ENCODE measurements around the gene PIAS4. TPM values are rescaled to one million over a fixed set of nuclear protein-coding genes. Genes with fewer than 3 reads are reported as not detected.
A peak's percentile ranks its signal among the peaks of the same experiment; 100 is the strongest.

Gene PIAS4
- polyA plus RNA-seq, 1 donor from 2014 or later, result 8.9 TPM

GRCh38 chr19:4018775-4019504 is 11.4 kb downstream of the PIAS4 start:
- H3K36me3 Mint-ChIP-seq, result peaks cover 3% of the 10 kb centered on the region
- H3K9me3 Mint-ChIP-seq, result no peaks in the 10 kb centered on the region
- H3K4me1 Mint-ChIP-seq, result peaks cover 2 to 6% (median 4%) of the 10 kb centered on the region in 3 donors
- H3K27me3 Mint-ChIP-seq, result no peaks in the 10 kb centered on the region
- H3K27ac Mint-ChIP-seq, result peak overlapping the region in 1 of 3 donors; percentile 85
- peak overlapping the region in 1 of 4 donors; percentile 47 for H3K4me3 Mint-ChIP-seq

DNA sequence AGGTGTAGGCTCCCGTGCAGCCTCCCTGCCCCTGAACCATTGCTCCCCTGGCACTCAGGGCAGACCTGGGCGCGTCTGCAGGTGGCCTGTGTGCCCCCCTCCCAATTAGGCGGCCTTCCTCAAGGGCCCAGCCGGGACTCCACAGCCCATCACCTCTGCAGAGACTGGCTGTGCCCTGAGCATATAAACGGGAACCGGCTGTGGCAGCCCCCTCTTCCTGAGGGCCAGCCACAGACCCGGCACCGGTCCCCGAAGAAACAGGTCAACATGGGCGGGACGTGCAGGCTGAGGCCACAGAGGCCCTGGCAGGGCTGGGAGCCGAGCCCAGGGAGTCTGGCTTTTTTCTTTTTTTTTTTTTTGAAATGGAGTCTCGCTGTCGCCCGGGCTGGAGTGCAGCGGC is 12.0 kb downstream of the PIAS4 start:
- no peaks in the 10 kb centered on the region for H3K9me3 Mint-ChIP-seq
- H3K4me3 Mint-ChIP-seq, result no peak overlapping the region
- peaks cover 2 to 7% (median 4%) of the 10 kb centered on the region in 3 donors for H3K4me1 Mint-ChIP-seq
- H3K36me3 Mint-ChIP-seq, result peaks cover 3% of the 10 kb centered on the region
- no peaks in the 10 kb centered on the region for H3K27me3 Mint-ChIP-seq
- H3K27ac Mint-ChIP-seq, result no peak overlapping the region

- Mint-ChIP-seq H3K9me3 (no peaks in the 10 kb centered on the region), H3K27me3 (no peaks in the 10 kb centered on the region), H3K36me3 (peaks cover 5% of the 10 kb centered on the region), H3K4me1 (peaks cover 2 to 4% (median 4%) of the 10 kb centered on the region in 3 donors), H3K27ac (peak overlapping the region in 1 of 3 donors; percentile 46), H3K4me3 (no peak overlapping the region)
Measured at GRCh38 chr19:4023600-4024398, 16.3 kb downstream of the PIAS4 start.

- Mint-ChIP-seq H3K36me3 (peaks cover 5% of the 10 kb centered on the region), H3K9me3 (no peaks in the 10 kb centered on the region), H3K4me3 (no peak overlapping the region), H3K27me3 (no peaks in the 10 kb centered on the region), H3K27ac (no peak overlapping the region), H3K4me1 (peaks cover 2 to 4% (median 4%) of the 10 kb centered on the region in 3 donors)
Measured at GRCh38 chr19:4025317-4025716, 17.8 kb downstream of the PIAS4 start.

DNA sequence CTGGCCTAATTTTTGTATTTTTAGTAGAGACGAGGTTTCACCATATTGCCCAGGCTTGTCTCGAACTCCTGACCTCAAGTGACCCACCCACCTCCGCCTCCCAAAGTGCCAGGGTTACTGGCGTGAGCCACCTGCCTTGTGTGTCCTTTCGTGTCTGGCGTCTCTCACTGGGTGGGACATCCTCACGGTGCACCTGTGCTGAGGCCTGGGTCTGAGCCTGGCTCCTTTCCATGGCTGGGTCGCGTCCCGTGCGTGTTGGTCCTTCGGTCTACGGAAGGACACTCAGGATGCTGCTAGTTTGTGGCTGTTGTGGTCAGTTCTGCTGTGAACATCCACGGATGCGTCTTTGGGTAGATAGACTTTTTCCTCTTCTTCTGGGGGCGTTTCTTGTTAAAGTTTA is 19.6 kb downstream of the PIAS4 start:
- H3K9me3 Mint-ChIP-seq, result no peaks in the 10 kb centered on the region
- H3K36me3 Mint-ChIP-seq, result peaks cover 2% of the 10 kb centered on the region
- no peak overlapping the region for H3K27ac Mint-ChIP-seq
- peaks cover under 1 to 1% (median under 1%) of the 10 kb centered on the region in 3 donors for H3K4me1 Mint-ChIP-seq
- no peaks in the 10 kb centered on the region for H3K27me3 Mint-ChIP-seq
- no peak overlapping the region for H3K4me3 Mint-ChIP-seq

DNA sequence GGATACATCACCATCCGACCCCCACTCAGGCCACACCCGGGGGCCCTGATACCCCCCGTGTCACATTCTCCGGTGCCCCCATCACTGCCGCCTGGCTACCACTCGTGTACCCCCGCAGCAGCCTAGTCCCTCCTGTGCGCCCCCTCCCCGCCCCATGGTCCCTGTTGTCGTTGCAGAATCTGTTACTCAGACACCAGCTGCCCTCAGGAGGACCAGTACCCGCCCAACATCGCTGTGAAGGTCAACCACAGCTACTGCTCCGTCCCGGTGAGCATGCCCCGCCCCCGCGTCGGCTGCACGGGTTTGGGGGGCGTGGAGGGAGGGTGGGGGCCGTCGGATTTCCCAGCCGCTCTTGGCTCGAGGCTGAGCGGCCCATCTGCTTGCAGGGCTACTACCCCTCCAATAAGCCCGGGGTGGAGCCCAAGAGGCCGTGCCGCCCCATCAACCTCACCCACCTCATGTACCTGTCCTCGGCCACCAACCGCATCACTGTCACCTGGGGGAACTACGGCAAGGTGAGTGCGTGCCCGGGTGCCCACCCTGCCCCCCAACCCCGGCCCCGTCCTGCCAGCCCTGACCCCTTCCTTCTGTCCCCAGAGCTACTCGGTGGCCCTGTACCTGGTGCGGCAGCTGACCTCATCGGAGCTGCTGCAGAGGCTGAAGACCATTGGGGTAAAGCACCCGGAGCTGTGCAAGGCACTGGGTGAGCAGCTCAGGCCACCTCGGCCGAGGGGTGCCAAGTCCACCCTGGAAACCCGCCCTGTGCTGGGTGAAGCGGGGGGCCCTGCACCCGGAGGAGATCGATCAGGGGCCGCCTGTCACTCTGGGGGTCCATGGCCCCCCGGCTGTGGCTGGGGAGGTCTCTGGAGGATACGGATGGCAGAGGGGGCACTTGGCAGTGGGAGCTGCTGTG is 21.1 kb downstream of the PIAS4 start:
- H3K27me3 Mint-ChIP-seq, result no peaks in the 10 kb centered on the region
- no peaks in the 10 kb centered on the region for H3K9me3 Mint-ChIP-seq
- no peak overlapping the region for H3K4me3 Mint-ChIP-seq
- H3K4me1 Mint-ChIP-seq, result peaks cover 0 to 1% (median 0%) of the 10 kb centered on the region in 3 donors
- no peak overlapping the region for H3K27ac Mint-ChIP-seq
- peaks cover 2% of the 10 kb centered on the region for H3K36me3 Mint-ChIP-seq

DNA sequence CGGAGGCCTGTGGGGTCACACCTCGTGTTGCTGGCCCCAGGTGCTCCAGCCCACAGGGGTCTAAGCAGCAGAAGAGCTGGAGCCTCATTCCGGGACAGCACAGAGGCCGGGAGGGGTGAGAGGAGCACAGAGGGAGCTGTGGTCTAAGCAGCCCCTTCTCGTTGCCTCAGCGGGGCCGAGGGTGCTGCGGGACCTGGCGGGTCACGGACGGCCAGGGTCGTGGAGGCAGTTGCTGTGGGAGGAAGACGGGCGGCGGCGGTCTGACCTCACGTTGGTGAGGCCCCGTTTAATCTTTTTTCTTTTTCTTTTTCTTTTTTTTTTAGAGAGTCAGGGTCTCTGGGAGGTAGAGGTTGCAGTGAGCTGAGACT is 21.7 kb downstream of the PIAS4 start:
- Mint-ChIP-seq H3K27me3 (no peaks in the 10 kb centered on the region), H3K36me3 (peaks cover 2% of the 10 kb centered on the region), H3K4me3 (no peak overlapping the region), H3K4me1 (peaks cover 0 to 1% (median 0%) of the 10 kb centered on the region in 3 donors), H3K9me3 (no peaks in the 10 kb centered on the region), H3K27ac (no peak overlapping the region)

DNA sequence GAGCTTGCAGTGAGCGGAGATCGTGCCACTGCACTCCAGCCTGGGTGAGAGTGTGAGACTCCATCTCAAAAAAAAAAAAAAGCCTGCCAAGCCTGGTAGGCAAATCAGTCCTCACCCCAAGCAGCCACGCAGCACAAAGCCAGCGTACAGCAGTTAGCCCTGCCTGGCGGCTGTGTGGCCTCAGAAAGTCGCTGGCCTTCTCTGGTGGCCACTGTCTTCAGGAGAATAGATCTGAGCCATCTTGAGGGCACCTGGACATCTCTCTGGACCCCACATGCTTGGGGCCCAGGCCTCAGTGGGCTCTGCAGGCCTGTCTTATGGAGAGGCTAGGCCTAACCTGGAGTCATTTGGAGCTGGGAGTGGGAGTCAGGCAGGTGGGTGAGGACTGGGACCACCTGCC is 23.0 kb downstream of the PIAS4 start:
- Mint-ChIP-seq H3K27me3 (no peaks in the 10 kb centered on the region), H3K9me3 (no peaks in the 10 kb centered on the region), H3K4me1 (no peaks in the 10 kb centered on the region), H3K36me3 (peaks cover under 1% of the 10 kb centered on the region), H3K4me3 (no peak overlapping the region), H3K27ac (peak overlapping the region in 1 of 3 donors; percentile 72)

DNA sequence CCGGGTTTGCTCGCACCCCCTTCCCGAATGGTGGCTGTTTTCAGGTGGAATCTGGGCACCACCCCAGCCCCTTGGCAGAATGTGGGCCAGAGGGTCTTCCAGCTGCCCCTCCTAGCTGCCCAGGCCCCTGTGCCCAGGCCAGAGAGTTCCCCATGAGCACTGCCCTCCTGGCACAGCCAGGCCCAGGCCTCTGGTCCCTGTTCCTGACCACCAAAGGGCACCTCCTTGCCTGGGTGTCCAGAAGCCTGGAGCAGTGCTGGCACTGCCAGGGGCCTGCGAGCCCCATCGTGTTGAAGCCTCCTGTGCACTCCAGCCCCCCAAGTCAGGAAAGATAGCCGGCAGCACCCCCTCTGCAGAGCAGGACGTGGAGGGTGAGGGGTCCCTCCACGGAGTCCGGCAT is 23.4 kb downstream of the PIAS4 start:
- Mint-ChIP-seq H3K36me3 (no peaks in the 10 kb centered on the region), H3K9me3 (no peaks in the 10 kb centered on the region), H3K27me3 (no peaks in the 10 kb centered on the region), H3K4me1 (no peaks in the 10 kb centered on the region), H3K27ac (no peak overlapping the region), H3K4me3 (no peak overlapping the region)

- Mint-ChIP-seq H3K27me3 (no peaks in the 10 kb centered on the region), H3K9me3 (no peaks in the 10 kb centered on the region), H3K4me3 (no peak overlapping the region), H3K27ac (no peak overlapping the region), H3K36me3 (no peaks in the 10 kb centered on the region), H3K4me1 (no peaks in the 10 kb centered on the region)
Measured at GRCh38 chr19:4031420-4031819, 23.9 kb downstream of the PIAS4 start.

GRCh38 chr19:4032436-4032835 is 24.9 kb downstream of the PIAS4 start:
- no peaks in the 10 kb centered on the region for H3K36me3 Mint-ChIP-seq
- H3K27me3 Mint-ChIP-seq, result no peaks in the 10 kb centered on the region
- no peak overlapping the region for H3K4me3 Mint-ChIP-seq
- no peaks in the 10 kb centered on the region for H3K9me3 Mint-ChIP-seq
- H3K4me1 Mint-ChIP-seq, result no peaks in the 10 kb centered on the region
- no peak overlapping the region for H3K27ac Mint-ChIP-seq

DNA sequence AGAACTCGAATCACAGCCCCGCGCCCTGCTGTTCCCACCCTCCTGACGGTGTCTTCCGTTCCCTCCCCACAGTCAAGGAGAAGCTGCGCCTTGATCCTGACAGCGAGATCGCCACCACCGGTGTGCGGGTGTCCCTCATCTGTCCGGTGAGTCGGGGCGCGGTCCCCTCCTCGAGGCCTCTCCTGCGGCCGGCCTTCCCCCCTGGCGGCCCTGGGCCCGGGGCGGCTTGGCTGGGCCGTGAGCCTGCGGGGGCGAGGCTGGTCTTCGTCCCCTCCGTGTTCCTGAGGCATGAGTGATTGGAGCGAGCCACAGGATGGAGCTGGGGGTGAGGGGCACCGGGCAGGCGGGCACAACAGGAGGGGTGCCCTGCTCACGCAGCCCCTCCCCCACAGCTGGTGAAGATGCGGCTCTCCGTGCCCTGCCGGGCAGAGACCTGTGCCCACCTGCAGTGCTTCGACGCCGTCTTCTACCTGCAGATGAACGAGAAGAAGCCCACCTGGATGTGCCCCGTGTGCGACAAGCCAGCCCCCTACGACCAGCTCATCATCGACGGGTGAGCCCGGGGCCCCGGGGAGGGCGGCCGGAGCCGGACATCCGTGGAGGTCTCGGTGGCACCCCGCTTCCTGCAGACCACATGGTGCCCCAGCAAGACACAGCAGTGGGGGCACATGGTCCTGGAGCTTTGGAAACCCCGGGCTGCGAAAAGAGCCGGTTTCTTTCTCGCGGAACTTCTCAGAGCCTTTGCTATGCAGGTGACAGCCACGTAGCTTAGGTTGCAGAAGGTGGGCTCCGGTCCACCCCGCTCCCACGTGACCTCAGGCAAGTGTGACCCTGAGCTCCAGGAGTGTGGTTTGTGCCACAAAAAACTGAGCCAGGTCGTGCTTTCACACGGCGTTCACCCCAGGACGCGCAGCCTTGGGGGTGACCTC is 25.8 kb downstream of the PIAS4 start:
- Mint-ChIP-seq H3K9me3 (no peaks in the 10 kb centered on the region), H3K4me1 (no peaks in the 10 kb centered on the region), H3K36me3 (no peaks in the 10 kb centered on the region), H3K4me3 (no peak overlapping the region), H3K27me3 (no peaks in the 10 kb centered on the region), H3K27ac (no peak overlapping the region)

GRCh38 chr19:4034048-4035017 is 26.8 kb downstream of the PIAS4 start:
- no peaks in the 10 kb centered on the region for H3K9me3 Mint-ChIP-seq
- H3K4me1 Mint-ChIP-seq, result no peaks in the 10 kb centered on the region
- peak overlapping the region; percentile 26 to 86 (median 73) for H3K27ac Mint-ChIP-seq
- no peaks in the 10 kb centered on the region for H3K36me3 Mint-ChIP-seq
- peak overlapping the region in 1 of 4 donors; percentile 47 for H3K4me3 Mint-ChIP-seq
- H3K27me3 Mint-ChIP-seq, result no peaks in the 10 kb centered on the region

Measured in IgD-negative memory B cell (primary cell).